Measurements from ENCODE around the gene PDGFC. TPM values are rescaled to one million over a fixed set of nuclear protein-coding genes. Genes with fewer than 3 reads are reported as not detected.

The PDGFC gene
- total RNA-seq, 1 donor from 2014 or later = 0.64 TPM

- no peaks in the 10 kb centered on the region for H3K36me3 Mint-ChIP-seq (ENCODE audit: unreplicated experiment)
- no peak overlapping the region for H3K27ac Mint-ChIP-seq (ENCODE audit: unreplicated experiment)
- no peak overlapping the region for H3K4me3 Mint-ChIP-seq (ENCODE audit: unreplicated experiment)
- no peaks in the 10 kb centered on the region for H3K9me3 Mint-ChIP-seq (ENCODE audit: unreplicated experiment)
- H3K27me3 Mint-ChIP-seq (ENCODE audit: unreplicated experiment) = no peaks in the 10 kb centered on the region
- TF ChIP-seq CTCF (IDR thresholded peaks at IDR 0.05; ENCODE audit: partially characterized antibody, unreplicated experiment) = no peak
- H3K4me1 Mint-ChIP-seq (ENCODE audit: low read depth, unreplicated experiment) = peaks cover 5% of the 10 kb centered on the region
- no peak for DNase-seq
These were observed 195.8 kb downstream of the PDGFC start for GRCh38 chr4:156775813-156776212.

GRCh38 chr4:156774422-156774821 lies 197.2 kb downstream of the PDGFC start:
- Mint-ChIP-seq H3K36me3 (ENCODE audit: unreplicated experiment) (no peaks in the 10 kb centered on the region), H3K4me1 (ENCODE audit: low read depth, unreplicated experiment) (peaks cover 5% of the 10 kb centered on the region), H3K27me3 (ENCODE audit: unreplicated experiment) (no peaks in the 10 kb centered on the region), H3K4me3 (ENCODE audit: unreplicated experiment) (no peak overlapping the region), H3K27ac (ENCODE audit: unreplicated experiment) (no peak overlapping the region), H3K9me3 (ENCODE audit: unreplicated experiment) (no peaks in the 10 kb centered on the region)
- DNase-seq = no peak
- TF ChIP-seq CTCF (IDR thresholded peaks at IDR 0.05; ENCODE audit: partially characterized antibody, unreplicated experiment) = no peak

- Mint-ChIP-seq H3K4me3 (ENCODE audit: unreplicated experiment) (no peak overlapping the region), H3K36me3 (ENCODE audit: unreplicated experiment) (no peaks in the 10 kb centered on the region), H3K9me3 (ENCODE audit: unreplicated experiment) (no peaks in the 10 kb centered on the region), H3K27me3 (ENCODE audit: unreplicated experiment) (no peaks in the 10 kb centered on the region), H3K27ac (ENCODE audit: unreplicated experiment) (no peak overlapping the region), H3K4me1 (ENCODE audit: low read depth, unreplicated experiment) (peaks cover 5% of the 10 kb centered on the region)
- no peak for DNase-seq
- TF ChIP-seq CTCF (IDR thresholded peaks at IDR 0.05; ENCODE audit: partially characterized antibody, unreplicated experiment) = no peak
These were observed 197.8 kb downstream of the PDGFC start for GRCh38 chr4:156773648-156774357.

GRCh38 chr4:156771171-156771837 lies 200.3 kb downstream of the PDGFC start:
- no peak for DNase-seq
- peaks cover 5% of the 10 kb centered on the region for H3K4me1 Mint-ChIP-seq (ENCODE audit: low read depth, unreplicated experiment)
- no peak for TF ChIP-seq CTCF (IDR thresholded peaks at IDR 0.05; ENCODE audit: partially characterized antibody, unreplicated experiment)
- no peak overlapping the region for H3K27ac Mint-ChIP-seq (ENCODE audit: unreplicated experiment)
- H3K27me3 Mint-ChIP-seq (ENCODE audit: unreplicated experiment) = no peaks in the 10 kb centered on the region
- H3K36me3 Mint-ChIP-seq (ENCODE audit: unreplicated experiment) = no peaks in the 10 kb centered on the region
- H3K4me3 Mint-ChIP-seq (ENCODE audit: unreplicated experiment) = no peak overlapping the region
- no peaks in the 10 kb centered on the region for H3K9me3 Mint-ChIP-seq (ENCODE audit: unreplicated experiment)

GRCh38 chr4:156770140-156770539 lies 201.5 kb downstream of the PDGFC start:
- Mint-ChIP-seq H3K27me3 (ENCODE audit: unreplicated experiment) (no peaks in the 10 kb centered on the region), H3K36me3 (ENCODE audit: unreplicated experiment) (no peaks in the 10 kb centered on the region), H3K4me3 (ENCODE audit: unreplicated experiment) (no peak overlapping the region), H3K4me1 (ENCODE audit: low read depth, unreplicated experiment) (peaks cover 5% of the 10 kb centered on the region), H3K9me3 (ENCODE audit: unreplicated experiment) (no peaks in the 10 kb centered on the region), H3K27ac (ENCODE audit: unreplicated experiment) (no peak overlapping the region)
- TF ChIP-seq CTCF (IDR thresholded peaks at IDR 0.05; ENCODE audit: partially characterized antibody, unreplicated experiment) = no peak
- no peak for DNase-seq

All from glutamatergic neuron (in vitro differentiated cells).